Stimulated activated CD4-positive, alpha-beta T cell treated with anti-CD3 and anti-CD28 coated beads, Interleukin-1b, Interleukin-23, amount 100 ng/mL, for 4 hours (primary cell): ENCODE data around the gene TRAF2.
A peak's percentile ranks its signal among the peaks of the same experiment; 100 is the strongest.
"Not testable (repeated sequence)": the region's sequence is repeated elsewhere in the genome, so short reads cannot be mapped to it uniquely, and the experiment has no call there.

Source experiments
- DNase-seq, 2 donors: peaks; one replicate each; pipeline ENCODE4 v3.0.0-alpha.2; 2020; ENCODE audit warnings: low read depth in 2 of 2

TRAF2 gene

DNA sequence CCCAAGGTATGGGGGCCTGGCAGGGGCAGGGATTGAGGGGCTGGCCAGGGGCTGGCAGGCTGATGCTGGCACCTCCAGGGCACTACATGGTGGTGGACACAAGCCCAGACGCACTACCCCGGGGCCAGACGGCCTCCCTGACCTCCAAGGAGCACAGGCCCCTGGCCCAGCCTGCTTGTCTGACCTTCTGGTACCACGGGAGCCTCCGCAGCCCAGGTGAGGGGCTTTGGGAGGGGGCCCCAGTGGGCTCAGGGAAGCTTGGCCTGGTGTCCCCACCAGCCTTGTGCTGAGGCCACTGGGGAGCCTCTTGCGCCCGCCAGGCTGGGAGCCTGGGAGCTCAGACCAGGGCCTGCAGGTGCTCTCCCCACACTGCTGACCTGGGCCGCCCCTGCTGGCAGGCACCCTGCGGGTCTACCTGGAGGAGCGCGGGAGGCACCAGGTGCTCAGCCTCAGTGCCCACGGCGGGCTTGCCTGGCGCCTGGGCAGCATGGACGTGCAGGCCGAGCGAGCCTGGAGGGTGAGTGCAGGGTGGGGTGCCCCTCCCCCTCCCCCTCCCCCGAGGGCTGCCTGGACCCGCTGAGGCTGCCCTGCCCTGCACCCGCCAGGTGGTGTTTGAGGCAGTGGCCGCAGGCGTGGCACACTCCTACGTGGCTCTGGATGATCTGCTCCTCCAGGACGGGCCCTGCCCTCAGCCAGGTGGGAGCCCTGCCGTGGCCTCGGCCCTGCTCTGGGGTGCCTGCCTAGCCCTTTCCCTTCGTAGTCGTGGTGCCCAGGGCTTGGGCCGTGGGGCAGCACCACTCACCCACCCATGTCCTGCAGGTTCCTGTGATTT lies 28.5 kb upstream of the TRAF2 start:
- no peak for DNase-seq

DNA sequence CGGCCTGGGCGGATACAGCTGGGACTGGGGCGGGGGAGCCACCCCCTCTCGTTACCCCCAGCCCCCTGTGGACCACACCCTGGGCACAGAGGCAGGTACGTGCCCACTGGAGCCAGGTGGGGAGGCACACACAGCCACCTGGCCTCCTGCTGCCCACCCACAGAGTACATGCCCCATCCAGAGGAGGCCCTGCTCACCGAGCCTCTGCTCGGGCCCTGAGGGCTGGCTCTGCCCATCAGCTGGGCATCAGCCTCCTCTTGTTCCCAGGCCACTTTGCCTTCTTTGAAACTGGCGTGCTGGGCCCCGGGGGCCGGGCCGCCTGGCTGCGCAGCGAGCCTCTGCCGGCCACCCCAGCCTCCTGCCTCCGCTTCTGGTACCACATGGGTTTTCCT lies 27.9 kb upstream of the TRAF2 start:
- no peak for DNase-seq

DNA sequence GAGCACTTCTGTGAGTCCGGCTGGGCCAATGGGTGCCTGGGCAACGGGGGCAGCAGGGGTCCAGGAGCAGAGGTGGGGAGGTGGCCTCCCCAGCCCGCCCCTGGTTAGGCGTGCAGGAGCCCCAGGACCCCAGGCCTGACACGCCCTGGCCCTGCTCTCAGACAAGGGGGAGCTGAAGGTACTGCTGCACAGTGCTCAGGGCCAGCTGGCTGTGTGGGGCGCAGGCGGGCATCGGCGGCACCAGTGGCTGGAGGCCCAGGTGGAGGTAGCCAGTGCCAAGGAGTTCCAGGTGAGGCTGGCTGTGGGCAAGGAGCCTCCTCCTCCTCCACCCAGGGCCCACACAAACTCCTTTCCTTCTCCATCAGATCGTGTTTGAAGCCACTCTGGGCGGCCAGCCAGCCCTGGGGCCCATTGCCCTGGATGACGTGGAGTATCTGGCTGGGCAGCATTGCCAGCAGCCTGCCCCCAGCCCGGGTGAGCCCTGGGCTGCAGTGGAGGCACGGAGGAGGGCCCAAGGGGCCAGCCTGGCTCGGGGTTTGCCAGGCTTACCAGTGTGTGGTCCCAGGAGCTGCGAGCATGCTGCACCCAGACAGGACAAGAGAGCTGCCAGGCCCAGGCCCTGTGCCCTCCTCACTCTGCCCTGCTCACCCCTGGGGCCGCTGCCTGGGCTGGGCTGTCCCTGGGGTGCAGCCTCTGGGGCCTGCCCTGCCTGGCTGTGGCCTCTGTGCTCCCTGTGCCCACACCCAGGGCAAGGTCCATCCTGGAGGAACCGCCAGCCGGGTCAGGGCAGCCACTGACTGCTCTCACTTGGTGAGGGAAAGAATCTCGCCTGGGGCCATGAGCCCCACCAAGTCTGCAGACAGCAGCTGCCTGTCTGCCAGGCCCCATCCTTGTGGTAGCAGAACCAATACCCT lies 27.2 kb upstream of the TRAF2 start:
- DNase-seq, result no peak

GRCh38 chr9:136860529-136860928 lies 25.8 kb upstream of the TRAF2 start:
- no peak for DNase-seq

GRCh38 chr9:136860933-136861873 lies 25.1 kb upstream of the TRAF2 start:
- no peak for DNase-seq

GRCh38 chr9:136861874-136862457 lies 24.4 kb upstream of the TRAF2 start:
- DNase-seq, result no peak

GRCh38 chr9:136862849-136863622 lies 23.3 kb upstream of the TRAF2 start:
- DNase-seq, result no peak

DNA sequence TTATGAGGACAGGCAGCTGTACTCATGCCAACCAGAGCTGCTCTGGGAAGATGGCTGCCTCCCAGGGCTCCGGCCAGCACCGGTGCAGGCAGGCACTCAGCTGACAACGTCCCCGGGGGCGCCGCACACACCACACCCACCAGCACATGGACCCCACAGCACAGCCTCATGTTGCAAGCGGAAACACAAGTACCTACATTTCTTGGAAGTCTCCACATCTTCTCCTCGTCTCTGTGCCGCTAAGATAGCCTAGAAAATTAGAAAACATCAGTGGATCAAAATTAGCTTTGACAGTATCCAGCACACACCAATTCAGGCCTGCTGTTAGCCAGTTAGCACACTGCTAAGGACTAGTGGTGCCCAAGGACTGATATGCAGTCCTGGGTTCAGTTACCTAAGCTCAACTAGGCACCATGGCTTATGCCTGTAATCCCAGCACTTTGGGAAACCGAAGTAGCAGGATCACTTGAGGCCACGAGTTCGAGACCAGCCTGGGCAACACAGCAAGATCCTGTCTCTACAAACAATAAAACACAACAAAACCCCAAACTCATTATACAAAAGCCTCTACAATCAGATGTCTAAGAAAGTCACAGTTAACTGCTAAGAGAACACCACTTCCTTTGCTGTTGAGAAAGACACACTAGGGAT lies 22.6 kb upstream of the TRAF2 start:
- no peak for DNase-seq

DNA sequence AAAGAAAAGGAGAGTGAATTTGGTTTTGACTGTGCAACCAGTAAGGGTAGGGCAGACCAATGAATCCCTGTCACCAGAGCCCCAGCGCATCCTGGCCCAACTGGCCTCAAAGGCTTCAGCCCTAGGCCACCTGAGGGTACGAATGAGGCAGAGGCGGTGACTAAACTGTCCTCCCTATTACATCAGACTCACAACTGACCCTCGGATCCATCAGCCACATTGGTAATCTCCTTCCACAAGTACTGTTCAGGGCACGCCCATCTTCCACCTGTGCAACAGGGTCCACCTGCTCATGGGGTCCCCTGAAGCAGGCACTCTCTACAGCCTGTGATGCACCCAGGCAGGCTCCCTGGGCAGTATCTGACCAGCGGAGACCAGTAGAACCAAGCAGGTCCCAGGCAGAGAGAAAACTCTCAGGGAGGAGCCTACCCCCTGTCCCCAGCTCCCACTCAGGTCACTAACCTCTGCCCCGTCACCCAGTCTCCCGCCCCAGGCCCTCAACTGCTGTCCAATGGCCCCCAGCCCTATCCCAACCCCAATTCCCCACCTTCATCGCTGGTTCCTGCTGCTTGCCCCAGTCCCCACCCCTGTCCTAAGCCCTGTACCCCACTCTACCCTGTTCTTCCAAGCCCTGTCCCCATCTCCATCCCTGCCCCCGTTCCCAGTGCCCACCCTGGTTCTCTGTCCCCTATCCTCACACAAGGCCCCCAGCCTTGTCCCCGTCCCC lies 21.1 kb upstream of the TRAF2 start:
- no peak for DNase-seq

DNA sequence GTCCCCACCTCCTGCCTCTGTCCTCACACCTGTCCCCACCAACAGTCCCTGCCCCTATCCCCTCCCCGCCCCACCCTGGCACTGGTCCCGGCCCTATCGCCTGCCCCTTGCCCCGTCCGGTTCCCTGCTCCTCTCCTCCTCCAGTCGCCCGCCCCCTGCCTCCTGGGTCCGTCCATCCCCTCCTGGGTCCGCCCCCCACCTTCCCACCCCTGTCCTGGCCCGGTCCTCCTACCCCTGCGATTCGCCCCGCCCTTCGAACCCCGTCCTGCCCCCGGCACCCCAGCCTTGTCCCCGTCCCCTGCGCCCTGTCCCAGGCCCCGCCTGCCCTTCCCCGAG lies 20.6 kb upstream of the TRAF2 start:
- no peak for DNase-seq

GRCh38 chr9:136866898-136867421 lies 19.4 kb upstream of the TRAF2 start:
- not testable (repeated sequence) for DNase-seq

DNA sequence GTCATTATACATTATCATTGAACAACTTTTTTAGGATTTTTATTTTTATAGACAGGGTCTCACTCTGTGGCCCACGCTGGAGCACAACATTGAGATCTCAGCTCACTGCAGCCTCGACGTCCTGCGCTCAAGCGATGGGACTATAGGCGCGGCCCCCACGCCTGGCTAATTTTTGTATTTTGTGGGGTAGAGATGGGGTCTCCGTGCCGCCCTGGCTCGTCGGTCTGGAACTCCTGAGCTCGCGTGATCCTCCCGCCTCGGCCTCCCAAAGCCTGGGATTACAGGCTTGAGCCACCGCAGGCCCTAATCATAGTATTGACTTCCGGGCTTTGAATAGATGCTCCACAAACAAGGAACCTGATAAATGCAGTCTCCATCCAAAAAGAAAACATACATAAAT lies 18.8 kb upstream of the TRAF2 start:
- DNase-seq, result no peak

DNA sequence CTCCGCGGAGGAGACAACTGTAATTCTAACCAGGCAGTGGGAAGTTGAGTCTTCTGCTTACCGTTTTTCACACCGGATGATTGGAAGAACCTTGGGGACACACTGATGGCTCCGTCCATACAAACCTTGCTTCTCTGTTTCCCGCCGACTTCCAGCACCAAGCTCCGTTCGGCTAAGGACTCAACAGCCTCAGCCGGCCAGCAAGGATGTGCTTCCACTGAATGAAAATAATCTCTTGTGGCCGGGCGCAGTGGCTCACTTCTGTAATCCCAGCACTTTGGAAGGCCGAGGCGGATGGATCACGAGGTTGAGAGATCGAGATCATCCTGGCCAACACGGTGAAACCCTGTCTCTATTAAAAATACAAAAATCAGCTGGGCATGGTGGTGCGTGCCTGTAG lies 18.4 kb upstream of the TRAF2 start:
- DNase-seq, result no peak

- DNase-seq, result no peak
Observed at GRCh38 chr9:136868644-136869043, 17.7 kb upstream of the TRAF2 start.

- DNase-seq, result not testable (repeated sequence)
Observed at GRCh38 chr9:136869611-136870010, 16.7 kb upstream of the TRAF2 start.

DNA sequence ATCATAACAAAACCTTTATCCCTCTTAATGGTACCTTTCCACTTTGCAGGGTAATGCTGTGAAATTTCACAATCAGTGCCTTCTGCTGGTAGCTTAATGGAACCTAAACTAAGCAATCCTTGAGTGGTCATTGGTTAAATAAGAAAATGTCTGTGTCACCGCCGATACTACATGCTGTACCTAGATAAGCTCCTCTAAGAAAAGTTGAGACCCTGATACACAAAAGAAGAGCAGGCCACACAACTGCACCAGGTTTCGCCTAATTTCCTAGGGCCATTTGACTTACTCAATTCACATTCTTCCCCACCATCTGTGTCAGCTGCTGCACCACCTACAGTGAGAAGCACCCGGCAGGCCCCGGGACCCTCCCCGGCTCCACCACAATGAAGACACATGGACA lies 11.2 kb upstream of the TRAF2 start:
- DNase-seq, result no peak

- no peak for DNase-seq
Observed at GRCh38 chr9:136876476-136876875, 9.8 kb upstream of the TRAF2 start.

GRCh38 chr9:136880651-136881050 lies 5.7 kb upstream of the TRAF2 start:
- no peak for DNase-seq

GRCh38 chr9:136881691-136882108 lies 4.6 kb upstream of the TRAF2 start:
- DNase-seq, result peak in 1 of 2 donors; percentile 49
